GM18858 (cell line): ENCODE data around the gene TBCCD1.
A peak's percentile ranks its signal among the peaks of the same experiment; 100 is the strongest.
"Not testable (repeated sequence)": the region's sequence is repeated elsewhere in the genome, so short reads cannot be mapped to it uniquely, and the experiment has no call there.

Source experiments
- ATAC-seq: cut with Tn5 transposase; IDR thresholded peaks from one replicate; pipeline ENCODE4 v1.9.1; 2021; ENCODE audit not compliant: unreplicated experiment

The TBCCD1 gene

GRCh38 chr3:186520957-186521842 lies 45.9 kb downstream of the TBCCD1 start:
- ATAC-seq, result peak; percentile 63

- ATAC-seq, result no peak
Measured at GRCh38 chr3:186520431-186520830, 46.7 kb downstream of the TBCCD1 start.

GRCh38 chr3:186519021-186519658 lies 48.0 kb downstream of the TBCCD1 start:
- ATAC-seq, result peak; percentile 38

GRCh38 chr3:186517218-186517617 lies 49.9 kb downstream of the TBCCD1 start:
- ATAC-seq, result no peak

GRCh38 chr3:186516646-186517045 lies 50.5 kb downstream of the TBCCD1 start:
- no peak for ATAC-seq

- ATAC-seq, result no peak
Measured at GRCh38 chr3:186515125-186515524, 52.0 kb downstream of the TBCCD1 start.

GRCh38 chr3:186514296-186515002 lies 52.7 kb downstream of the TBCCD1 start:
- no peak for ATAC-seq

- no peak for ATAC-seq
Measured at GRCh38 chr3:186513386-186513785, 53.8 kb downstream of the TBCCD1 start.

- no peak for ATAC-seq
Measured at GRCh38 chr3:186512570-186513302, 54.4 kb downstream of the TBCCD1 start.

GRCh38 chr3:186511702-186512101 lies 55.4 kb downstream of the TBCCD1 start:
- no peak for ATAC-seq

- peak; percentile 69 for ATAC-seq
Measured at GRCh38 chr3:186511245-186511644, 55.9 kb downstream of the TBCCD1 start.

GRCh38 chr3:186510374-186511079 lies 56.6 kb downstream of the TBCCD1 start:
- peak; percentile 17 for ATAC-seq

- ATAC-seq, result no peak
Measured at GRCh38 chr3:186509423-186509822, 57.7 kb downstream of the TBCCD1 start.

GRCh38 chr3:186506857-186507256 lies 60.3 kb downstream of the TBCCD1 start:
- no peak for ATAC-seq

GRCh38 chr3:186506191-186506739 lies 60.9 kb downstream of the TBCCD1 start:
- ATAC-seq, result no peak

GRCh38 chr3:186502966-186503712 lies 64.0 kb downstream of the TBCCD1 start:
- no peak for ATAC-seq

- ATAC-seq, result no peak
Measured at GRCh38 chr3:186502138-186502948, 64.8 kb downstream of the TBCCD1 start.

GRCh38 chr3:186499949-186500348 lies 67.2 kb downstream of the TBCCD1 start:
- ATAC-seq, result not testable (repeated sequence)
